NCI-H2227 (cell line): ENCODE measurements around the gene PCDHGA12.
A peak's percentile ranks its signal among the peaks of the same experiment; 100 is the strongest.
"Not testable (repeated sequence)": the region's sequence is repeated elsewhere in the genome, so short reads cannot be mapped to it uniquely, and the experiment has no call there.

Experiments used
- DNase-seq: peaks from one replicate; lab custom pipeline; 2025; ENCODE audit not compliant: unreplicated experiment; lab: John Stamatoyannopoulos, UW

PCDHGA12 gene

DNA sequence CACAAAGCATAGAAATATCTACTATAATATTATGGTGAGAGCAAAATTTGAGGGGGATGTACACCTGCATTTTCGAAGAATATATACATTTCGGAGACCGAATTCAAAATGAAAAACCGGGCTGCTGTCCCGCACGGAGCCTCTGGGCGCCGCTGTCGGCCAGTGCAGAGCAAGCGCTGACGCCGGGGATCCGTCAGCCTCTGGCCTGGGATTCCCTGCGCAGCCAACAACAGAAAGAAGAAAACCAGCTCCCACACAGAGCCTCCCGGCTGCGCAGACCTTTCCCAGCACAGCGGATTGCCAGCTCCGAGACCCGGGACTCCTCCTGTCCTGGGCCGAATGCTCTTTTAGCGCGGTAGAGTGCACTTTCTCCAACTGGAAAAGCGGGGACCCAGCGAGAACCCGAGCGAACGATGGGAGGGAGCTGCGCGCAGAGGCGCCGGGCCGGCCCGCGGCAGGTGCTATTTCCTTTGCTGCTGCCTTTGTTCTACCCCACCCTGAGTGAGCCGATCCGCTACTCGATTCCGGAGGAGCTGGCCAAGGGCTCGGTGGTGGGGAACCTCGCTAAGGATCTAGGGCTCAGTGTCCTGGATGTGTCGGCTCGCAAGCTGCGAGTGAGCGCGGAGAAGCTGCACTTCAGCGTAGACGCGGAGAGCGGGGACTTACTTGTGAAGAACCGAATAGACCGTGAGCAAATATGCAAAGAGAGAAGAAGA is 22.4 kb upstream of the PCDHGA12 start, which contains the start of gene PCDHGB6:
Gene PCDHGB6, plus strand, starts transcription at position 232 of the 716 bp plus-strand sequence. Its CDS starts 182 bp downstream, at position 414.
- DNase-seq: not testable (repeated sequence)

DNA sequence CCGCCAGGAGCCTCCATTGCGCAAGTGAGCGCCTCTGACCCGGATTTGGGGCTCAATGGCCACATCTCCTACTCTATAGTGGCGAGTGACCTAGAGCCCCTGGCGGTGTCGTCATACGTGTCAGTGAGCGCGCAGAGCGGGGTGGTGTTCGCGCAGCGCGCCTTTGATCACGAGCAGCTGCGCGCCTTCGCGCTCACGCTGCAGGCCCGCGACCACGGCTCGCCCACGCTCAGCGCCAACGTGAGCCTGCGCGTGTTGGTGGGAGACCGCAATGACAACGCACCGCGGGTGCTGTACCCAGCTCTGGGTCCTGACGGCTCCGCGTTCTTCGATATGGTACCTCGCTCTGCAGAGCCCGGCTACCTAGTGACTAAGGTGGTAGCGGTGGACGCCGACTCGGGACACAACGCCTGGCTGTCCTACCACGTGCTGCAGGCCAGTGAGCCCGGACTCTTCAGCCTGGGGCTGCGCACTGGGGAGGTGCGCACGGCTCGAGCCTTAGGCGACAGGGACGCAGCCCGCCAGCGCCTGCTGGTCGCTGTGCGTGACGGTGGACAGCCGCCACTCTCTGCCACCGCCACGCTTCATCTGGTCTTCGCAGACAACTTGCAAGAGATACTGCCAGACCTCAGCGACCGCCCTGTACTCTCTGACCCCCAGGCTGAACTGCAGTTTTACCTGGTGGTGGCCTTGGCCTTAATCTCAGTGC is 20.6 kb upstream of the PCDHGA12 start:
- DNase-seq: no peak

DNA sequence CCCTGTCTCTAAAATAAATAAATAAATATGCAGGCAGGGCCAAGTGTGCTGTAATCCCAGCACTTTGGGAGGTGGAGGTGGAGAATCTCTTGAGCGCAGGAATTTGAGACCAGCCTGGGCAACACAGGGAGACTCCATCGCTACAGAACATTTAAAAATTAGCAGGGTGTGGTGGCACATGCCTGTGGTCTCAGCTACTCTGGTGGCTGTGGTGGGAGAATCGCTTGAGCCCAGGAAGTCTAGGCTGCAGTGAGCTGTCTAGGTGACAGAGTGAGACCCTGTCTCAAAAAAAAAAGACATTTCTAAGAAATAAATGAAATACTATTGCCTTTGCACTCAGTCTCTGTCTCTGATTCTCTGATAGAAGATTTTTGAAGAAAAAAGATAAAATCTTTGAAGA is 18.7 kb upstream of the PCDHGA12 start:
- no peak for DNase-seq

DNA sequence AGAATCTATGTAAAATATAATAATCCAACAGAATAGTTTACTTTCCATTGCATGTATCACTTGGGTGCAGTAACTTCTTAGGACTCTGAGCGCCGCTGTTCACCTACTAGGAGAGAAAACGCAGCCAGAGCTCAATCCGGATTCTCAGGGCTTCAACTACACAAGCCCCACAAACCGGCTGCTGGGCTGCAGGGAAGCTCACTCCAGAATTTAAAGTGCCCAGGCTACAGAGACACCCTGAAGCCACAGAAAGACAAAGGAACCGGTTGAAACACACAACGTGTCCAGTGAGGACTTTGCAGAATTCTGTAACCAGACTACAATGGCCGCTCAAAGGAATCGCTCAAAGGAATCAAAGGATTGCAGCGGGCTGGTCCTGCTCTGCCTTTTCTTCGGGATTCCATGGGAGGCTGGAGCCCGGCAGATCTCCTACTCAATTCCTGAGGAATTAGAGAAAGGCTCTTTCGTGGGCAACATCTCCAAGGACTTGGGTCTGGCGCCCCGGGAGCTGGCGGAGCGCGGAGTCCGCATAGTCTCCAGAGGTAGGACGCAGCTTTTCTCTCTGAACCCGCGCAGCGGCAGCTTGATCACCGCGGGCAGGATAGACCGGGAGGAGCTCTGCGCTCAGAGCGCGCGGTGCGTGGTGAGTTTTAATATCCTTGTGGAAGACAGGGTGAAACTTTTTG is 17.3 kb upstream of the PCDHGA12 start, which contains the start of gene PCDHGA10:
Gene PCDHGA10, plus strand, starts transcription at position 134 of the 686 bp plus-strand sequence. Its CDS starts 189 bp downstream, at position 323.
- DNase-seq: no peak

DNA sequence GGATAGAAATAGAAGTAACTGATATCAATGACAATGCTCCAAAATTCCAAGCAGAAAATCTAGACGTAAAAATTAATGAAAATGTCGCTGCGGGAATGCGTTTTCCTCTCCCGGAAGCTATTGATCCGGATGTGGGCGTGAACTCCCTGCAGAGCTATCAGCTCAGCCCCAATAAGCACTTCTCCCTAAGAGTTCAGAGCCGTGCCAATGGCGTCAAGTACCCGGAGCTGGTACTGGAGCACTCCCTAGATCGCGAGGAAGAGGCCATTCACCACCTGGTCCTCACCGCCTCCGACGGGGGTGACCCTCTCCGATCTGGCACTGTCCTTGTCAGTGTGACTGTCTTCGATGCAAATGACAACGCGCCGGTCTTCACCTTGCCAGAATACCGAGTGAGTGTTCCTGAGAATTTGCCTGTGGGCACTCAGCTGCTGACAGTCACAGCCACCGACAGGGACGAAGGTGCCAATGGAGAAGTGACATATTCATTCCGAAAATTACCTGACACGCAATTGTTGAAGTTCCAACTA is 16.7 kb upstream of the PCDHGA12 start:
- no peak for DNase-seq

DNA sequence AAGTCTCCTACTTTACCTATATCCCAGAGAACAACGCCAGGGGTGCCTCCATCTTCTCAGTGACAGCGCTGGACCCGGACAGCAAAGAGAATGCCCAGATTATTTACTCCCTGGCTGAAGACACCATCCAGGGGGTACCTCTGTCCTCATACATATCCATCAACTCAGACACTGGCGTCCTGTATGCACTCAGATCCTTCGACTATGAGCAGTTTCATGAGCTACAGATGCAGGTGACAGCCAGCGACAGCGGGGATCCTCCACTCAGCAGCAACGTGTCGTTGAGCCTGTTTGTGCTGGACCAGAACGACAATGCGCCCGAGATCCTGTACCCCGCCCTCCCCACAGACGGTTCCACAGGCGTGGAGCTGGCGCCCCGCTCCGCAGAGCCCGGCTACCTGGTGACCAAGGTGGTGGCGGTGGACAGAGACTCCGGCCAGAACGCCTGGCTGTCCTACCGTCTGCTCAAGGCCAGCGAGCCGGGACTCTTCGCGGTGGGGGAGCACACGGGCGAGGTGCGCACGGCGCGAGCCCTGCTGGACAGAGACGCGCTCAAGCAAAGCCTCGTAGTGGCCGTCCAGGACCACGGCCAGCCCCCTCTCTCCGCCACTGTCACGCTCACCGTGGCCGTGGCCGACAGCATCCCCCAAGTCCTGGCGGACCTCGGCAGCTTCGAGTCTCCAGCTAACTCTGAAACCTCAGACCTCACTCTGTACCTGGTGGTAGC is 15.6 kb upstream of the PCDHGA12 start:
- not testable (repeated sequence) for DNase-seq

DNA sequence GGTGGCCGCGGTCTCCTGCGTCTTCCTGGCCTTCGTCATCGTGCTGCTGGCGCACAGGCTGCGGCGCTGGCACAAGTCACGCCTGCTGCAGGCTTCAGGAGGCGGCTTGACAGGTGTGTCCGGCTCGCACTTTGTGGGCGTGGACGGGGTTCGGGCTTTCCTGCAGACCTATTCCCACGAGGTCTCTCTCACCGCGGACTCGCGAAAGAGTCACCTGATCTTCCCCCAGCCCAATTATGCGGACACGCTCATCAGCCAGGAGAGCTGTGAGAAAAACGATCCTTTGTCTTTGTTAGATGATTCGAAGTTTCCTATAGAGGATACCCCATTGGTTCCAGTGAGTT is 15.1 kb upstream of the PCDHGA12 start:
- not testable (repeated sequence) for DNase-seq

DNA sequence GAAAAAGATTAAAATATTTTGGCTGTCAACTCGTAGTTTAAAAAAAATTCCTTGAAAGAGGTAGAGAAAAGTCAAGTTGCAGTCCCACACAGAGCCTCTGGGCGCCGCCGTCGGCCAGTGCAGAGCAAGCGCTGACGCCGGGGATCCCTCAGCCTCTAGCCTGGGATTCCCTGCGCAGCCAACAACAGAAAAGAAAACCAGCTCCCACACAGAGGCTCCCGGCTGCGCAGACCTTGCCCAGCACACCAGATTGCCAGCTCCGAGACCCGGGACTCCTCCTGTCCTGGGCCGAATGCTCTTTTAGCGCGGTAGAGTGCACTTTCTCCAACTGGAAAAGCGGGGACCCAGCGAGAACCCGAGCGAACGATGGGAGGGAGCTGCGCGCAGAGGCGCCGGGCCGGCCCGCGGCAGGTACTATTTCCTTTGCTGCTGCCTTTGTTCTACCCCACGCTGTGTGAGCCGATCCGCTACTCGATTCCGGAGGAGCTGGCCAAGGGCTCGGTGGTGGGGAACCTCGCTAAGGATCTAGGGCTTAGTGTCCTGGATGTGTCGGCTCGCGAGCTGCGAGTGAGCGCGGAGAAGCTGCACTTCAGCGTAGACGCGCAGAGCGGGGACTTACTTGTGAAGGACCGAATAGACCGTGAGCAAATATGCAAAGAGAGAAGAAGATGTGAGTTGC is 12.7 kb upstream of the PCDHGA12 start, which contains the start of gene PCDHGB7:
Gene PCDHGB7, plus strand, starts transcription at position 184 of the 679 bp plus-strand sequence. Its CDS starts 183 bp downstream, at position 367.
- DNase-seq: peak; percentile 0

DNA sequence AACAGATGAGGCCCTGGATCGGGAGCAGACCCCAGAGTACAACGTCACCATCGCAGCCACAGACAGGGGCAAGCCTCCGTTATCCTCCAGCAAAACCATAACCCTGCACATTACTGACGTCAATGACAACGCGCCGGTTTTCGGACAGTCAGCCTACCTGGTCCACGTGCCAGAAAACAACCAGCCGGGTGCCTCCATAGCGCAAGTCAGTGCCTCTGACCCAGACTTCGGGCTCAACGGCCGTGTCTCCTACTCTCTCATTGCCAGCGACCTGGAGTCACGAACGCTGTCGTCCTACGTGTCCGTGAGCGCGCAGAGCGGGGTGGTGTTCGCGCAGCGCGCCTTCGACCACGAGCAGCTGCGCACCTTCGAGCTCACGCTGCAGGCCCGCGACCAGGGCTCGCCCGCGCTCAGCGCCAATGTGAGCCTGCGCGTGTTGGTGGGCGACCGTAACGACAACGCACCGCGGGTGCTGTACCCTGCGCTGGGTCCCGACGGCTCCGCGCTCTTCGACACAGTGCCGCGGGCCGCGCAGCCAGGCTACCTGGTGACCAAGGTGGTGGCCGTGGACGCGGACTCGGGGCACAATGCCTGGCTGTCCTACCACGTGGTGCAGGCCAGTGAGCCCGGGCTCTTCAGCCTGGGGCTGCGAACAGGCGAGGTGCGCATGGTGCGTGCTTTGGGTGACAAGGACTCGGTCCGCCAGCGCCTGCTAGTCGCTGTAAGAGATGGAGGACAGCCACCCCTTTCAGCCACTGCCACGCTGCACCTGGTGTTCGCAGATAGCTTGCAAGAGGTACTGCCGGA is 11.0 kb upstream of the PCDHGA12 start:
- DNase-seq: no peak

DNA sequence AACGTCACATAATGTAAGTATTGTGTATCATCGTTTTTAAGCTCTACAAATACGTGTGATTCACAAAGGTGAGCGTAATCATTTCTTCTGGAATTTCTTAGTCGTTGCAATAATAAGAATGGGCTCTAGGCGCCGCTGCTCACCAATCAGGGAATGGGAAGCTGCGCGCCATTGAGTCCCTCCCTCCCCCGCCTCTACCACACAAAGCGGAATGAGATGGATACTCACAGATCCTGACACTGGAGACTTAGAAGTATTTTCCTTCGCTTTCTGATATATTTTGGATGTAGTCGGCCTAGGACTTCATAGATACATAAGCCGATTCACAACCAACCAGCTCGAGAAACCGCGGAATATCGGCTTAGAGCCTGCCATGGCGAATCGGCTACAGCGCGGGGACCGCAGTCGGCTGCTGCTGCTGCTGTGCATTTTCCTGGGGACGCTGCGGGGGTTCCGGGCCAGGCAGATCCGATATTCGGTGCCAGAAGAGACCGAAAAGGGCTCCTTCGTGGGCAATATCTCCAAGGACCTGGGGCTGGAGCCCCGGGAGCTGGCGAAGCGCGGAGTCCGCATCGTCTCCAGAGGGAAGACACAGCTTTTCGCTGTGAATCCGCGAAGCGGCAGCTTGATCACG is 9.3 kb upstream of the PCDHGA12 start, which contains the start of gene PCDHGA11:
Gene PCDHGA11, plus strand, starts transcription at position 197 of the 634 bp plus-strand sequence. Its CDS starts 177 bp downstream, at position 374.
- peak; percentile 24 for DNase-seq

DNA sequence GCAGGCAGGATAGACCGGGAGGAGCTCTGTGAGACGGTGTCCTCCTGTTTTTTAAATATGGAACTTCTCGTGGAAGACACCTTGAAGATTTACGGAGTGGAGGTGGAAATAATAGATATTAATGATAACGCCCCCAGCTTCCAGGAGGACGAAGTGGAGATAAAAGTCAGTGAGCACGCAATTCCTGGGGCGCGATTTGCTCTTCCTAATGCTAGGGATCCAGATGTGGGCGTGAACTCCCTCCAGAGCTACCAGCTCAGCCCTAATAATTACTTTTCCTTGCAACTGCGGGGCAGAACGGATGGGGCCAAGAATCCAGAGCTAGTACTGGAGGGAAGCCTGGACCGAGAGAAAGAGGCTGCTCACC is 8.8 kb upstream of the PCDHGA12 start:
- DNase-seq: no peak

DNA sequence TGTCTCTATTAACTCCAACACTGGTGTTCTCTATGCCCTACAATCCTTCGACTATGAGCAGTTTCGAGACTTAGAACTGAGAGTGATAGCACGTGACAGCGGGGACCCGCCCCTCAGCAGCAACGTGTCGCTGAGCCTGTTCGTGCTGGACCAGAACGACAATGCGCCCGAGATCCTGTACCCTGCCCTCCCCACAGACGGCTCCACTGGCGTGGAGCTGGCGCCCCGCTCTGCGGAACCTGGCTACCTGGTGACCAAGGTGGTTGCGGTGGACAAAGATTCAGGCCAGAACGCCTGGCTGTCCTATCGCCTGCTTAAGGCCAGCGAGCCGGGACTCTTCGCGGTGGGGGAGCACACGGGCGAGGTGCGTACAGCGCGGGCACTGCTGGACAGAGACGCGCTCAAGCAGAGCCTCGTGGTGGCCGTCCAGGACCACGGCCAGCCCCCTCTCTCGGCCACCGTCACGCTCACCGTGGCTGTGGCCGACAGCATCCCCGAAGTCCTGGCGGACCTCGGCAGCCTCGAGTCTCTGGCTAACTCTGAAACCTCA is 7.5 kb upstream of the PCDHGA12 start:
- no peak for DNase-seq

DNA sequence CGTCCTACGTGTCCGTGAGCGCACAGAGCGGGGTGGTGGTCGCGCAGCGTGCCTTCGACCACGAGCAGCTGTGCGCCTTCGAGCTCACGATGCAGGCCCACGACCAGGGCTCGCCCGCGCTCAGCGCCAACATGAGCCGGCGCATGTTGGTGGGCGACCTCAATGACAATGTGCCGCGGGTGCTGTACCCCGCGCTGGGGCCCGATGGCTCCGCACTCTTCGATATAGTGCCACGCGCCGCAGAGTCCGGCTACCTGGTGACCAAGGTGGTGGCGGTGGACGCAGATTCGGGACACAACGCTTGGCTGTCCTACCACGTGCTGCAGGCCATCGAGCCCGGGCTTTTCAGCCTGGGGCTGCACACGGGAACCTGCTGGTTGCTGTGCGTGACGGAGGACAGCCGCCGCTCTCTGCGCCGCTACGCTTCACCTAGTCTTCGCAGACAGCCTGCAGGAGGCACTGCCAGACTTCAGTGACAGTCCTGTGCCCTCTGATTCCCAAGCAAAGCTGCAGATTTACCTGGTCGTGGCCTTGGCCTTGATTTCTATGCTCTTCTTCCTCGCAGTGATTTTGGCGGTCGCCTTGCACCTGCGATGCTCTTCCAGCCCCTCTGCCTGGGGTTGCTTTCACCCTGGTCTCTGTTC is 2.4 kb upstream of the PCDHGA12 start:
- no peak for DNase-seq

DNA sequence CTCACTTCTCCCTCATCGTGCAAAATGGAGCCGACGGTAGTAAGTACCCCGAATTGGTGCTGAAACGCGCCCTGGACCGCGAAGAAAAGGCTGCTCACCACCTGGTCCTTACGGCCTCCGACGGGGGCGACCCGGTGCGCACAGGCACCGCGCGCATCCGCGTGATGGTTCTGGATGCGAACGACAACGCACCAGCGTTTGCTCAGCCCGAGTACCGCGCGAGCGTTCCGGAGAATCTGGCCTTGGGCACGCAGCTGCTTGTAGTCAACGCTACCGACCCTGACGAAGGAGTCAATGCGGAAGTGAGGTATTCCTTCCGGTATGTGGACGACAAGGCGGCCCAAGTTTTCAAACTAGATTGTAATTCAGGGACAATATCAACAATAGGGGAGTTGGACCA is 979 bp downstream of the PCDHGA12 start:
- DNase-seq: no peak

DNA sequence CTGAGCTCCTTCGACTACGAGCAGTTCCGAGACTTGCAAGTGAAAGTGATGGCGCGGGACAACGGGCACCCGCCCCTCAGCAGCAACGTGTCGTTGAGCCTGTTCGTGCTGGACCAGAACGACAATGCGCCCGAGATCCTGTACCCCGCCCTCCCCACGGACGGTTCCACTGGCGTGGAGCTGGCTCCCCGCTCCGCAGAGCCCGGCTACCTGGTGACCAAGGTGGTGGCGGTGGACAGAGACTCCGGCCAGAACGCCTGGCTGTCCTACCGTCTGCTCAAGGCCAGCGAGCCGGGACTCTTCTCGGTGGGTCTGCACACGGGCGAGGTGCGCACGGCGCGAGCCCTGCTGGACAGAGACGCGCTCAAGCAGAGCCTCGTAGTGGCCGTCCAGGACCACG is 2.0 kb downstream of the PCDHGA12 start:
- not testable (repeated sequence) for DNase-seq

DNA sequence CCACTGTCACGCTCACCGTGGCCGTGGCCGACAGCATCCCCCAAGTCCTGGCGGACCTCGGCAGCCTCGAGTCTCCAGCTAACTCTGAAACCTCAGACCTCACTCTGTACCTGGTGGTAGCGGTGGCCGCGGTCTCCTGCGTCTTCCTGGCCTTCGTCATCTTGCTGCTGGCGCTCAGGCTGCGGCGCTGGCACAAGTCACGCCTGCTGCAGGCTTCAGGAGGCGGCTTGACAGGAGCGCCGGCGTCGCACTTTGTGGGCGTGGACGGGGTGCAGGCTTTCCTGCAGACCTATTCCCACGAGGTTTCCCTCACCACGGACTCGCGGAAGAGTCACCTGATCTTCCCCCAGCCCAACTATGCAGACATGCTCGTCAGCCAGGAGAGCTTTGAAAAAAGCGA is 2.4 kb downstream of the PCDHGA12 start:
- DNase-seq: not testable (repeated sequence)

DNA sequence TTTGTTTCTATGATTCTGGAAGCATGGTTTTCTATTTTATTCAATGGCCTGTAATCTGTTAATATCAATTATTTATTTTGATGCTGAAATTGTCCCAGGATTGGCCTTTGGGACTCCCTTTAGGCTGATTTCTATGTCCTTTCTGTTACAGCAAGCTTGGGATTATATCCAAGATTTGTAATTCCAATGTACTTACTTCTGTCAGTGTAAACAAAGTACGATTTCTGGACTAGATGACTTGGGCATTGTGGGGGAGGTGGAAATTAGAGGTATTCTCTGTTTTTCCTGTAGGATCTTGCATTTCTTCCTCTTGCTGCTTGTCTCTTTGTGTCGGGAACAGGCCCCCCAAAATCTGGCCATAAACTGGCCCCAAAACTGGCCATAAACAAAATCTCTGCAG is 3.7 kb downstream of the PCDHGA12 start:
- no peak for DNase-seq

DNA sequence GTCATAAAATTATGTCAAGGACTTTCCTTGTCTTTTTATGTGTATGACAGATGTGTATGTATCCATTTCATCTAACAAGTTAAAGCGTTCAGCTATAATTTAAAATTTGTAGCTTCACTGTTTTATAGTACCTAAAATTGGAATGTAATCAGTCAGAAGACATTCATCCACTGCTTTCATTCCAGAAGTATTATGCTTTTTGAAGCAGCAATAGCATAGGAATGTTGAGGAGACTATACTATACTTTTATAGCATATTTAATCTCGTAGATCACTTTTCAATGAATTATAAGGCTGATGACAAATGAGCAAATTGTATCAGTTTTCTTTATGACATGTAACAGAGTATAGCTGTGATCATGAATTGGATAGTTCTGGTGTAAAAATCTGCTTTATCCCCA is 6.9 kb downstream of the PCDHGA12 start:
- no peak for DNase-seq
